ENCODE measurements around the gene IFNL4. TPM values are rescaled to one million over a fixed set of nuclear protein-coding genes. Genes with fewer than 3 reads are reported as not detected.

The IFNL4 gene
- total and polyA plus RNA-seq, 2 donors (not counting 1 experiment from before 2014, with no cell fraction given) = not detected

DNA sequence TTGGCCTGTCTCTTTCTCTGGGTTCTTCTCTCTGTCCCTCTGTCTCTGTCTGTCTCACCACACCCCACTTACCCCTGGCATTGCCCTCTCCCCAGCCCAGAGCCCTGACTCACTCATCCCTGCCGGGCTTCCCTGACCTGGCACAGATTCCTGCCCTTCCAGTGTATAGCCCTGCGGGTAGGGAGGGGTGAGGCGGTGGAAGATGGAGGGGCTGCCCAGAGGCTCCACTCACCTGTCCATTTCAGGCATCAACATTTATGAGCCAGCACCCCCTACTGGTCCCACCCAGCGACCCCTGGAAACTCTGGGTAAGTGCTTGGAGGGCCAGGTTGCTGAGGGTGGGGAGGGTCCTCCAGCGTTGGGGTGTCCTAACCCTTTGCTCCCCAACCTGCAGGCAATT is 50.8 kb downstream of the IFNL4 start:
- CTCF ChIA-PET = no interaction called here
- POLR2A ChIA-PET = no interaction called here
- intact Hi-C loops (cut with micrococcal nuclease) = no loop called here

DNA sequence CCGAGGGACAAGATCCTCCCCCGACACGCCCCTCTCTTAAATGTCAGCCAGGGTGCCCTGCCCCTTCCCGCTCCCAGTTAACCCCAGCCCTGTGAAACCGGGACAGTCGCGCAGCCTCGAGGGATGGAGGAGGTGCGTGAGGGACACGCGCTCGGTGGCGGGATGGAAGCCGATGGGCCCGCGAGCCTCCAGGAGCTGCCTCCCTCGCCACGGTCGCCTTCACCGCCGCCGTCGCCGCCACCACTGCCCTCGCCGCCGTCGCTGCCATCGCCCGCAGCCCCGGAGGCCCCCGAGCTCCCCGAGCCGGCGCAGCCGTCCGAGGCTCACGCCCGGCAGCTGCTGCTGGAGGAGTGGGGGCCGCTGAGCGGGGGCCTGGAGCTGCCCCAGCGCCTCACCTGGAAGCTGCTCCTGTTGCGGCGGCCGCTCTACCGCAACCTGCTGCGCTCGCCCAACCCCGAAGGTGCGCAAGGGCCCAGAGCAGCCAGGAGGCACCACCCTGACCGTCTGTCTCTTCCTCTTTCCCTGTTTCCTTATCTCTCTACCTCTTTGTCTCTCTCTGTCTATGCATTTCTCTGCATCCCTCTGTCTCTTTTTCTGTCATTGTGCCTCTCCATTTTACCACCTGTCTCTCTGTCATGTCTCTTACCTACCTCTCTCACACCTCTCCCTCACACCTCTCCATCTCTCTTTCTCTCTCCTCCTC is 51.6 kb downstream of the IFNL4 start, which contains the start of gene NCCRP1:
NCCRP1 (plus strand) TSS at position 105 of the 703 bp plus-strand sequence; CDS start at position 124, 19 bp downstream.
- intact Hi-C loops (cut with micrococcal nuclease) = no loop called here
- Histone ChIP-seq H3K79me2 (ENCODE audit: control insufficient read depth, insufficient read depth, low read length) (no peaks in the 10 kb centered on the region), H4K20me1 (ENCODE audit: control insufficient read depth, insufficient read depth, low read length, poor library complexity, severe bottlenecking) (no peaks in the 10 kb centered on the region), H3K9me3 (ENCODE audit: control extremely low read depth in 1 of 3, control insufficient read depth in 2 of 3, insufficient read depth in 1 of 3, low read length in 2 of 3) (no peaks in the 10 kb centered on the region), H3K4me3 (ENCODE audit: control extremely low read depth in 1 of 5, extremely low read depth in 1 of 5, insufficient read depth in 1 of 5, low read depth in 2 of 5, low read length in 4 of 5) (peak within 1 kb of the TSS in 2 of 5 experiments; percentile 1 to 7), H3K36me3 (replicated peaks in 1 of 2; ENCODE audit: control extremely low read depth in 1 of 2, control insufficient read depth in 1 of 2, extremely low read depth in 1 of 2, insufficient read depth in 2 of 2, low read length in 1 of 2) (no peaks in the 10 kb centered on the region), H2AFZ (ENCODE audit: insufficient read depth, low read depth, low read length, poor library complexity, severe bottlenecking) (peak within 1 kb of the TSS; percentile 46), H3K4me1 (ENCODE audit: control insufficient read depth in 2 of 2, insufficient read depth in 2 of 2, low read length in 2 of 2) (peaks cover 0 to 18% of the 10 kb centered on the region in 2 donors), H3K27me3 (replicated peaks in 1 of 4; ENCODE audit: control extremely low read depth in 1 of 4, control insufficient read depth in 3 of 4, insufficient read depth in 4 of 4, low read length in 3 of 4) (peaks cover 0 to 62% (median 16%) of the 10 kb centered on the region in 4 experiments), H3K9ac (ENCODE audit: low read length) (no peak within 1 kb of the TSS), H3K27ac (ENCODE audit: low read length in 2 of 2) (no peak within 1 kb of the TSS), H3K4me2 (replicated peaks; ENCODE audit: low read depth, low read length, poor library complexity, severe bottlenecking) (peak within 1 kb of the TSS; percentile 64)
- TF ChIP-seq EZH2 (IDR thresholded peaks at IDR 0.05; ENCODE audit: borderline replicate concordance, insufficient read depth, low read depth, low read length, poor library complexity, severe bottlenecking) = no peak
- TF ChIP-seq, protein P1, sequence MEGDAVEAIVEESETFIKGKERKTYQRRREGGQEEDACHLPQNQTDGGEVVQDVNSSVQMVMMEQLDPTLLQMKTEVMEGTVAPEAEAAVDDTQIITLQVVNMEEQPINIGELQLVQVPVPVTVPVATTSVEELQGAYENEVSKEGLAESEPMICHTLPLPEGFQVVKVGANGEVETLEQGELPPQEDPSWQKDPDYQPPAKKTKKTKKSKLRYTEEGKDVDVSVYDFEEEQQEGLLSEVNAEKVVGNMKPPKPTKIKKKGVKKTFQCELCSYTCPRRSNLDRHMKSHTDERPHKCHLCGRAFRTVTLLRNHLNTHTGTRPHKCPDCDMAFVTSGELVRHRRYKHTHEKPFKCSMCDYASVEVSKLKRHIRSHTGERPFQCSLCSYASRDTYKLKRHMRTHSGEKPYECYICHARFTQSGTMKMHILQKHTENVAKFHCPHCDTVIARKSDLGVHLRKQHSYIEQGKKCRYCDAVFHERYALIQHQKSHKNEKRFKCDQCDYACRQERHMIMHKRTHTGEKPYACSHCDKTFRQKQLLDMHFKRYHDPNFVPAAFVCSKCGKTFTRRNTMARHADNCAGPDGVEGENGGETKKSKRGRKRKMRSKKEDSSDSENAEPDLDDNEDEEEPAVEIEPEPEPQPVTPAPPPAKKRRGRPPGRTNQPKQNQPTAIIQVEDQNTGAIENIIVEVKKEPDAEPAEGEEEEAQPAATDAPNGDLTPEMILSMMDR (IDR thresholded peaks at IDR 0.05) = no peak
- Mint-ChIP-seq H3K4me1 (peaks cover 13% of the 10 kb centered on the region), H3K27ac (no peak within 1 kb of the TSS), H3K27me3 (peaks cover 64% of the 10 kb centered on the region), H3K4me3 (peak within 1 kb of the TSS; percentile 62), H3K9me3 (ENCODE audit: insufficient read depth) (no peaks in the 10 kb centered on the region)
- POLR2A ChIA-PET = no interaction called here
- 7% methylated on average over 49 of the region's 51 CpGs for WGBS (ENCODE audit: insufficient coverage)
- no peak for ATAC-seq (ENCODE audit: low read depth)
- DNase-seq = no peak
- CTCF ChIA-PET = no interaction called here

More for the DNA sequence above, 50.8 kb downstream of the IFNL4 start:
- 55% methylated on average over 1 of the region's 5 CpGs for WGBS (ENCODE audit: insufficient coverage)
- no peak overlapping the region for H3K4me3 Mint-ChIP-seq
- TF ChIP-seq, protein P1 (IDR thresholded peaks at IDR 0.05) = no peak
- no peak for TF ChIP-seq EZH2 (IDR thresholded peaks at IDR 0.05; ENCODE audit: borderline replicate concordance, insufficient read depth, low read depth, low read length, poor library complexity, severe bottlenecking)
- Histone ChIP-seq H3K4me3 (ENCODE audit: control extremely low read depth in 1 of 5, extremely low read depth in 1 of 5, insufficient read depth in 1 of 5, low read depth in 2 of 5, low read length in 4 of 5) (no peak overlapping the region), H3K36me3 (replicated peaks in 1 of 2; ENCODE audit: control extremely low read depth in 1 of 2, control insufficient read depth in 1 of 2, extremely low read depth in 1 of 2, insufficient read depth in 2 of 2, low read length in 1 of 2) (no peaks in the 10 kb centered on the region), H3K79me2 (ENCODE audit: control insufficient read depth, insufficient read depth, low read length) (no peaks in the 10 kb centered on the region), H3K9me3 (ENCODE audit: control extremely low read depth in 1 of 3, control insufficient read depth in 2 of 3, insufficient read depth in 1 of 3, low read length in 2 of 3) (no peaks in the 10 kb centered on the region), H3K4me2 (replicated peaks; ENCODE audit: low read depth, low read length, poor library complexity, severe bottlenecking) (no peak overlapping the region), H3K9ac (ENCODE audit: low read length) (no peak overlapping the region), H4K20me1 (ENCODE audit: control insufficient read depth, insufficient read depth, low read length, poor library complexity, severe bottlenecking) (no peaks in the 10 kb centered on the region), H3K27ac (ENCODE audit: low read length in 2 of 2) (no peak overlapping the region), H3K27me3 (replicated peaks in 1 of 4; ENCODE audit: control extremely low read depth in 1 of 4, control insufficient read depth in 3 of 4, insufficient read depth in 4 of 4, low read length in 3 of 4) (peaks cover 0 to 65% (median 19%) of the 10 kb centered on the region in 4 experiments), H3K4me1 (ENCODE audit: control insufficient read depth in 2 of 2, insufficient read depth in 2 of 2, low read length in 2 of 2) (peaks cover 0 to 18% of the 10 kb centered on the region in 2 donors), H2AFZ (ENCODE audit: insufficient read depth, low read depth, low read length, poor library complexity, severe bottlenecking) (no peak overlapping the region)
- ATAC-seq (ENCODE audit: low read depth) = no peak
- peaks cover 68% of the 10 kb centered on the region for H3K27me3 Mint-ChIP-seq
- no peak overlapping the region for H3K27ac Mint-ChIP-seq
- H3K9me3 Mint-ChIP-seq (ENCODE audit: insufficient read depth) = no peaks in the 10 kb centered on the region
- H3K4me1 Mint-ChIP-seq = peaks cover 13% of the 10 kb centered on the region
- DNase-seq = no peak
